Liver (tissue), 3 donors: ENCODE measurements around the gene LTO1.

Experiments
- ATF3 ChIP-seq: IDR thresholded peaks from 2 replicates; pipeline ENCODE4 v1.6.1; 2016; ENCODE audit warnings: antibody characterized with exemption
- CTCF ChIP-seq: fragments of 150-350 bp; IDR thresholded peaks from 2 replicates; pipeline ENCODE4 v1.5.1; 2017; ENCODE audit warnings: improper control_type of control experiment, low read depth, low read length; ENCODE audit not compliant: missing input control
- REST ChIP-seq: IDR thresholded peaks from 2 replicates; pipeline ENCODE4 v1.6.1; 2016; ENCODE audit warnings: antibody characterized with exemption, mild to moderate bottlenecking
- SP1 ChIP-seq: IDR thresholded peaks from 2 replicates; pipeline ENCODE4 v1.6.1; 2018; ENCODE audit warnings: antibody characterized with exemption, mild to moderate bottlenecking
- TAF1 ChIP-seq: conservative IDR thresholded peaks from 2 replicates; pipeline ENCODE4 v1.6.1; 2016; ENCODE audit warnings: antibody characterized with exemption, mild to moderate bottlenecking
- YY1 ChIP-seq: IDR thresholded peaks from 2 replicates; pipeline ENCODE4 v1.6.1; 2016; ENCODE audit warnings: antibody characterized with exemption, mild to moderate bottlenecking
- ZBTB33 ChIP-seq: IDR thresholded peaks from 2 replicates; pipeline ENCODE4 v1.6.1; 2016; ENCODE audit warnings: antibody characterized with exemption
- donor health status: healthy.
- donor health status: healthy.

- TF ChIP-seq CTCF (no peak), ZBTB33 (no peak), ATF3 (no peak), REST (no peak), YY1 (no peak), TAF1 (no peak), SP1 (no peak)
Observed at GRCh38 chr11:69692422-69692821, 17.3 kb upstream of the LTO1 start.
